ENCODE results near the gene DDX10. TPM values are rescaled to one million over a fixed set of nuclear protein-coding genes. Genes with fewer than 3 reads are reported as not detected.

Gene DDX10
- total RNA-seq, 1 experiment from 2014 or later = 48.3 TPM

DNA sequence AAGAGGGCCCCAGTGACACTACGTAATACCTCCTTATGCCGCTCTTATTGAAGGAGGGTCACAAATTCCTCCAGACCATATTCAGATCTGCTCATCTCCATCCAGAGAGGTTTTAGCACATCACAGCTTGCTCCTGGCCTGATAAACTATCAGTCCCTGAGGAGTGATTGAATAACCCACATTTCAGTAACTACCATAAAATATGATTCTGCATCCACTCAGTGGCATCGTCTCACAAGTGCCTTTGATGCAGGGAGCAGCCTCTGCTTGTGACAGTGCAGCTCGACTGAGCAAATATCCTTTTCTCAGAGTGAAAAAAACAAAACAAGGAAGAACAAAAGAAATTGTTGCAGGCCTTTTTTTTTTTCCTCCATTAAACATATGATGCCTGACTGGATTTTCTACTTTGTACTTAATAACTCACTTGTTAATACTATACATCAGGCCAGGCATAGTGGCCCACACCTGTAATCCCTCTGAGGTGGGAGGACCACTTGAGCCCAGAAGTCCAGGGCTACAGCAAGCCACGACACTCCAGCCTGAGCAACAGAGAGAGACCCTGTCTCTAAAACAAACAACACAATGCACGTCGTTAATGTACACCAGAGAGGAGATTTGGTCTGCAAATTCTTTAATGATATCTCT is 64.5 kb downstream of the DDX10 start:
- no peak overlapping the region for H2AFZ ChIP-seq (ENCODE audit: low read length)
- no peak overlapping the region for H4K5ac ChIP-seq (ENCODE audit: insufficient read length, low read depth, low read length)
- H4K8ac ChIP-seq (replicated peaks; ENCODE audit: insufficient read length, low read depth, low read length) = no peak overlapping the region
- no peak overlapping the region for H4K91ac ChIP-seq (ENCODE audit: insufficient read length, low read depth, low read length)
- DNase-seq = no peak
- H3K23me2 ChIP-seq (ENCODE audit: insufficient read length, low read depth, low read length, poor library complexity, severe bottlenecking) = no peaks in the 10 kb centered on the region
- H3K4me1 ChIP-seq (ENCODE audit: insufficient read depth, low read length) = 0 out of 2 replicates have a peak, but pooled peaks cover 4% of the 10 kb centered on the region
- no peak overlapping the region for H3T11ph ChIP-seq (ENCODE audit: low read length)
- no peak overlapping the region for H2BK20ac ChIP-seq (ENCODE audit: low read depth, low read length, poor library complexity, severe bottlenecking)
- Mint-ChIP-seq H3K9me3 (no peaks in the 10 kb centered on the region), H3K4me3 (no peak overlapping the region), H3K27me3 (ENCODE audit: low read depth) (no peaks in the 10 kb centered on the region), H3K27ac (peak overlapping the region; percentile 36 to 78 (median 50); a peak in 3 of 7 replicates), H3K36me3 (ENCODE audit: insufficient read depth in 1 of 3, low read depth in 3 of 3) (peaks cover 4 to 18% (median 10%) of the 10 kb centered on the region in 3 experiments; a peak in 5 of 7 replicates), H3K4me1 (peaks cover 13 to 17% of the 10 kb centered on the region in 2 experiments)
- H4K20me1 ChIP-seq (ENCODE audit: control insufficient read depth, insufficient read depth, insufficient read length) = no peaks in the 10 kb centered on the region
- no peak overlapping the region for H3K27ac ChIP-seq (ENCODE audit: insufficient read length, low read depth, low read length)
- no peak overlapping the region for H3K14ac ChIP-seq (ENCODE audit: insufficient read depth, low read length)
- H2BK120ac ChIP-seq (ENCODE audit: low read depth, low read length, poor library complexity, severe bottlenecking) = no peak overlapping the region
- no peak overlapping the region for H2BK5ac ChIP-seq (ENCODE audit: insufficient read length, low read length)
- no peak overlapping the region for H3K56ac ChIP-seq (ENCODE audit: insufficient read length, low read depth, low read length)
- H3K4me2 ChIP-seq (ENCODE audit: insufficient read depth, insufficient read length, low read length) = no peak overlapping the region
- no peak overlapping the region for H2BK12ac ChIP-seq (ENCODE audit: insufficient read length, low read depth, low read length)
- no peak overlapping the region for H3K23ac ChIP-seq (ENCODE audit: insufficient read length, low read depth, low read length)
- H3K9ac ChIP-seq (ENCODE audit: extremely low read depth, insufficient read length, low read length) = no peak overlapping the region
- no peaks in the 10 kb centered on the region for H3K9me3 ChIP-seq (ENCODE audit: control insufficient read depth, low read depth, low read length)
- no peak overlapping the region for H2BK15ac ChIP-seq (ENCODE audit: low read depth, low read length)
- no peaks in the 10 kb centered on the region for H3K79me1 ChIP-seq (ENCODE audit: insufficient read depth, low read depth, low read length, poor library complexity, severe bottlenecking)
- no peaks in the 10 kb centered on the region for H3K79me2 ChIP-seq (ENCODE audit: insufficient read depth, low read length)
- no CpG with 5 or more reads among the region's 7 CpGs for WGBS (ENCODE audit: extremely low coverage, insufficient read length, low lambda C conversion rate)
- no peak overlapping the region for H3K18ac ChIP-seq (ENCODE audit: insufficient read length, low read depth, low read length)
- H2AK5ac ChIP-seq (ENCODE audit: insufficient read length, low read length) = no peak overlapping the region
- H3K4ac ChIP-seq (ENCODE audit: low read depth, low read length) = no peak overlapping the region
- TF ChIP-seq, protein P1, sequence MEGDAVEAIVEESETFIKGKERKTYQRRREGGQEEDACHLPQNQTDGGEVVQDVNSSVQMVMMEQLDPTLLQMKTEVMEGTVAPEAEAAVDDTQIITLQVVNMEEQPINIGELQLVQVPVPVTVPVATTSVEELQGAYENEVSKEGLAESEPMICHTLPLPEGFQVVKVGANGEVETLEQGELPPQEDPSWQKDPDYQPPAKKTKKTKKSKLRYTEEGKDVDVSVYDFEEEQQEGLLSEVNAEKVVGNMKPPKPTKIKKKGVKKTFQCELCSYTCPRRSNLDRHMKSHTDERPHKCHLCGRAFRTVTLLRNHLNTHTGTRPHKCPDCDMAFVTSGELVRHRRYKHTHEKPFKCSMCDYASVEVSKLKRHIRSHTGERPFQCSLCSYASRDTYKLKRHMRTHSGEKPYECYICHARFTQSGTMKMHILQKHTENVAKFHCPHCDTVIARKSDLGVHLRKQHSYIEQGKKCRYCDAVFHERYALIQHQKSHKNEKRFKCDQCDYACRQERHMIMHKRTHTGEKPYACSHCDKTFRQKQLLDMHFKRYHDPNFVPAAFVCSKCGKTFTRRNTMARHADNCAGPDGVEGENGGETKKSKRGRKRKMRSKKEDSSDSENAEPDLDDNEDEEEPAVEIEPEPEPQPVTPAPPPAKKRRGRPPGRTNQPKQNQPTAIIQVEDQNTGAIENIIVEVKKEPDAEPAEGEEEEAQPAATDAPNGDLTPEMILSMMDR (conservative IDR thresholded peaks at IDR 0.05) = no peak
- H3K27me3 ChIP-seq (ENCODE audit: insufficient read depth, low read length) = no peaks in the 10 kb centered on the region
